ENCODE data around the gene GGCT. TPM values are rescaled to one million over a fixed set of nuclear protein-coding genes. Genes with fewer than 3 reads are reported as not detected.
A peak's percentile ranks its signal among the peaks of the same experiment; 100 is the strongest.

GGCT gene, protein sequence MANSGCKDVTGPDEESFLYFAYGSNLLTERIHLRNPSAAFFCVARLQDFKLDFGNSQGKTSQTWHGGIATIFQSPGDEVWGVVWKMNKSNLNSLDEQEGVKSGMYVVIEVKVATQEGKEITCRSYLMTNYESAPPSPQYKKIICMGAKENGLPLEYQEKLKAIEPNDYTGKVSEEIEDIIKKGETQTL
- 97.1 and 160 TPM in 2 replicates for total RNA-seq (ENCODE audit: low replicate concordance)

DNA sequence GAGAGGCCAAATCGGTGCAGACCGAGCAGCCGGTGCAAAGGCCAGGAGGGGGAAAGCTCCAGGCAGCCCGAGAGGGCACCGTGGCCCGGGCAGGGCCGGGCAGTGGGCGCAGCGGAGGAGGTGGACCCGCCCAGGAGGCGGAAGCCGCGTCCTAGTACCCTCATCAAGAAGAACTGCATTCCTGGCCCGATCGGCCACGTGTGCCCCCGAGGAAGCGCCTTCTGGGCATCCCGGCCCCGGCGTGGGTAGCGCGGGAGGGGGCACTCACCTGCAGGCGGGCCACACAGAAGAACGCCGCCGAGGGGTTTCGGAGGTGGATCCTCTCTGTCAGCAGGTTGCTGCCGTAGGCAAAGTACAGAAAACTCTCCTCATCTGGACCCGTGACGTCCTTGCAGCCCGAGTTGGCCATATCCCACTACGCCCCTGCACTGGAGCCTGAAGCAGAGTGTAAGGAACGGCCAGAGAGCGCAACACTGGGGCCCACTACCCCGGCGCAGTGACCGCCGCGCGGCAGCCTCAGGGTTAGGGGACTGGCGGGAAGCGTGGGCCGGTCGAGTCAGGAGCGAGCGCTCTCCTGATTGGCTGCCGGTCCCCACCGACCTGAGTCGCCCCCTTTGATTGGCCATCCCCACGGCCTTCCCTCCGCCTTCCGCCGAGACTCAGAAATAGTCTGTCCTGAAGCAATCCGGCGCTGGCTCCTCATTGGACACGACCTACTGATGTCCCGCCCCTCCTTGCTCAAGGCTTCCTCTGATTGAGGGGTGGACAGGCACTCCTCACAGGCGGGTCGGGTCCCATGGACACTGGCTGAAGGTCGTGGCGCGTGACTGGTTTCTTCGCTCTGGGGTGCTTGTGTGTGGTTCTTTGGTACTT, at the start of gene GGCT:
GGCT (minus strand) TSS at position 529 of the 873 bp plus-strand sequence; CDS start at position 409, 120 bp downstream.
- H3K4me3 ChIP-seq = peak within 1 kb of the TSS; percentile 72
- Mint-ChIP-seq H3K36me3 (peaks cover 35% of the 10 kb centered on the region), H3K4me3 (peak within 1 kb of the TSS; percentile 92), H3K9me3 (peaks cover 40% of the 10 kb centered on the region), H3K27ac (peak within 1 kb of the TSS; percentile 78), H3K4me1 (peaks cover 16% of the 10 kb centered on the region), H3K27me3 (ENCODE audit: insufficient read depth, low read depth) (peaks cover 2% of the 10 kb centered on the region)
- H3K27ac ChIP-seq = no peak within 1 kb of the TSS
- peak within 1 kb of the TSS; percentile 82 for H3K4me2 ChIP-seq
- peaks cover 14% of the 10 kb centered on the region for H3K4me1 ChIP-seq
- H3F3A ChIP-seq (ENCODE audit: low read depth) = no peaks in the 10 kb centered on the region
- TF ChIP-seq EZH2 (IDR thresholded peaks at IDR 0.05) (no peak), EZH2phosphoT487 (IDR thresholded peaks at IDR 0.05) (no peak)
- TF ChIP-seq, protein P1, sequence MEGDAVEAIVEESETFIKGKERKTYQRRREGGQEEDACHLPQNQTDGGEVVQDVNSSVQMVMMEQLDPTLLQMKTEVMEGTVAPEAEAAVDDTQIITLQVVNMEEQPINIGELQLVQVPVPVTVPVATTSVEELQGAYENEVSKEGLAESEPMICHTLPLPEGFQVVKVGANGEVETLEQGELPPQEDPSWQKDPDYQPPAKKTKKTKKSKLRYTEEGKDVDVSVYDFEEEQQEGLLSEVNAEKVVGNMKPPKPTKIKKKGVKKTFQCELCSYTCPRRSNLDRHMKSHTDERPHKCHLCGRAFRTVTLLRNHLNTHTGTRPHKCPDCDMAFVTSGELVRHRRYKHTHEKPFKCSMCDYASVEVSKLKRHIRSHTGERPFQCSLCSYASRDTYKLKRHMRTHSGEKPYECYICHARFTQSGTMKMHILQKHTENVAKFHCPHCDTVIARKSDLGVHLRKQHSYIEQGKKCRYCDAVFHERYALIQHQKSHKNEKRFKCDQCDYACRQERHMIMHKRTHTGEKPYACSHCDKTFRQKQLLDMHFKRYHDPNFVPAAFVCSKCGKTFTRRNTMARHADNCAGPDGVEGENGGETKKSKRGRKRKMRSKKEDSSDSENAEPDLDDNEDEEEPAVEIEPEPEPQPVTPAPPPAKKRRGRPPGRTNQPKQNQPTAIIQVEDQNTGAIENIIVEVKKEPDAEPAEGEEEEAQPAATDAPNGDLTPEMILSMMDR (IDR thresholded peaks at IDR 0.05) = no peak
- H4K20me1 ChIP-seq (ENCODE audit: low read depth) = peaks cover 6% of the 10 kb centered on the region
- H3K79me2 ChIP-seq (ENCODE audit: low read depth) = peaks cover 50% of the 10 kb centered on the region
- no peaks in the 10 kb centered on the region for H3K9me3 ChIP-seq (ENCODE audit: low read depth)
- DNase-seq (ENCODE audit: low spot score) = peak; percentile 98
- H3K9ac ChIP-seq = peak within 1 kb of the TSS; percentile 41
- peaks cover 7% of the 10 kb centered on the region for H3K36me3 ChIP-seq
- peak within 1 kb of the TSS; percentile 66 for H2AFZ ChIP-seq (replicated peaks)
- H3K27me3 ChIP-seq = no peaks in the 10 kb centered on the region

GRCh38 chr7:30553546-30553945, 48.9 kb upstream of the GGCT start:
- no peaks in the 10 kb centered on the region for H3K36me3 ChIP-seq
- H4K20me1 ChIP-seq (ENCODE audit: low read depth) = no peaks in the 10 kb centered on the region
- TF ChIP-seq EZH2 (IDR thresholded peaks at IDR 0.05) = no peak
- no peak for TF ChIP-seq EZH2phosphoT487 (IDR thresholded peaks at IDR 0.05)
- TF ChIP-seq, protein P1 (IDR thresholded peaks at IDR 0.05) = no peak
- H3K36me3 Mint-ChIP-seq = peaks cover 16% of the 10 kb centered on the region
- no peaks in the 10 kb centered on the region for H3K27me3 ChIP-seq
- H3K4me2 ChIP-seq = no peak overlapping the region
- H3F3A ChIP-seq (ENCODE audit: low read depth) = peaks cover 49% of the 10 kb centered on the region
- no peak overlapping the region for H3K27ac ChIP-seq
- H3K27me3 Mint-ChIP-seq (ENCODE audit: insufficient read depth, low read depth) = no peaks in the 10 kb centered on the region
- peaks cover 50% of the 10 kb centered on the region for H3K4me1 ChIP-seq
- no peak overlapping the region for H2AFZ ChIP-seq (replicated peaks)
- peaks cover 35% of the 10 kb centered on the region for H3K4me1 Mint-ChIP-seq
- no peaks in the 10 kb centered on the region for H3K9me3 ChIP-seq (ENCODE audit: low read depth)
- H3K9me3 Mint-ChIP-seq = peaks cover 10% of the 10 kb centered on the region
- H3K27ac Mint-ChIP-seq = no peak overlapping the region
- H3K79me2 ChIP-seq (ENCODE audit: low read depth) = no peaks in the 10 kb centered on the region
- no peak for DNase-seq (ENCODE audit: low spot score)
- no peak overlapping the region for H3K9ac ChIP-seq
- H3K4me3 ChIP-seq = no peak overlapping the region
- no peak overlapping the region for H3K4me3 Mint-ChIP-seq

- H2AFZ ChIP-seq (replicated peaks) = no peak overlapping the region
These were observed 48.5 kb upstream of the GGCT start for GRCh38 chr7:30553141-30553540.

More at GRCh38 chr7:30553141-30553540, 48.5 kb upstream of the GGCT start:
- Mint-ChIP-seq H3K4me3 (no peak overlapping the region), H3K36me3 (peaks cover 16% of the 10 kb centered on the region), H3K4me1 (peaks cover 35% of the 10 kb centered on the region), H3K9me3 (peaks cover 10% of the 10 kb centered on the region), H3K27me3 (ENCODE audit: insufficient read depth, low read depth) (no peaks in the 10 kb centered on the region), H3K27ac (no peak overlapping the region)
- peaks cover 50% of the 10 kb centered on the region for H3F3A ChIP-seq (ENCODE audit: low read depth)
- no peak for DNase-seq (ENCODE audit: low spot score)
- no peaks in the 10 kb centered on the region for H4K20me1 ChIP-seq (ENCODE audit: low read depth)
- H3K36me3 ChIP-seq = no peaks in the 10 kb centered on the region
- H3K27ac ChIP-seq = no peak overlapping the region
- no peaks in the 10 kb centered on the region for H3K79me2 ChIP-seq (ENCODE audit: low read depth)
- H3K27me3 ChIP-seq = no peaks in the 10 kb centered on the region
- no peak overlapping the region for H3K4me3 ChIP-seq
- H3K4me2 ChIP-seq = no peak overlapping the region
- peaks cover 54% of the 10 kb centered on the region for H3K4me1 ChIP-seq
- H3K9me3 ChIP-seq (ENCODE audit: low read depth) = no peaks in the 10 kb centered on the region
- TF ChIP-seq, protein P1 (IDR thresholded peaks at IDR 0.05) = no peak
- no peak for TF ChIP-seq EZH2 (IDR thresholded peaks at IDR 0.05)
- TF ChIP-seq EZH2phosphoT487 (IDR thresholded peaks at IDR 0.05) = no peak
- H3K9ac ChIP-seq = no peak overlapping the region

Measured in neural progenitor cell (in vitro differentiated cells).